Mesenchymal stem cell (in vitro differentiated cells and primary cell): ENCODE data around the gene PCNT.
A peak's percentile ranks its signal among the peaks of the same experiment; 100 is the strongest.
"Not testable (repeated sequence)": the region's sequence is repeated elsewhere in the genome, so short reads cannot be mapped to it uniquely, and the experiment has no call there.

Source experiments
- DNase-seq: peaks from one replicate; pipeline ENCODE4 v3.0.0-alpha.2; 2013
- H2AFZ ChIP-seq: one replicate; pipeline ENCODE4 v1.6.1; 2013; ENCODE audit warnings: low read depth, mild to moderate bottlenecking, control low read depth, inconsistent platforms, low read length, moderate library complexity
- H2AK5ac ChIP-seq: 2 replicates; pipeline ENCODE4 v1.6.1; 2013; ENCODE audit warnings: low read length, moderate library complexity, mild to moderate bottlenecking, inconsistent platforms; ENCODE audit not compliant: severe bottlenecking
- H2BK120ac ChIP-seq: one replicate; pipeline ENCODE4 v1.6.1; 2013; ENCODE audit warnings: low read depth, mild to moderate bottlenecking, inconsistent platforms, low read length, moderate library complexity
- H2BK12ac ChIP-seq, 2 experiments: one replicate each; pipeline ENCODE4 v1.6.1; 2013; ENCODE audit warnings: inconsistent platforms in 2 of 2, low read length in 2 of 2, mild to moderate bottlenecking in 2 of 2, moderate library complexity in 2 of 2, control low read depth in 1 of 2
- H2BK15ac ChIP-seq: one replicate; pipeline ENCODE4 v1.6.1; 2013; ENCODE audit warnings: mild to moderate bottlenecking, low read depth, inconsistent platforms; ENCODE audit not compliant: poor library complexity, severe bottlenecking
- H2BK5ac ChIP-seq: 2 replicates; pipeline ENCODE4 v1.6.1; 2013; ENCODE audit warnings: low read depth, mild to moderate bottlenecking, low read length, control low read depth, inconsistent platforms; ENCODE audit not compliant: poor library complexity, severe bottlenecking
- H3K14ac ChIP-seq, 2 experiments: one replicate each; pipeline ENCODE4 v1.6.1; 2013; ENCODE audit warnings: inconsistent platforms in 2 of 2, low read length in 2 of 2, control low read depth in 1 of 2, mild to moderate bottlenecking in 1 of 2, moderate library complexity in 1 of 2
- H3K18ac ChIP-seq, 2 experiments: one replicate each; pipeline ENCODE4 v1.6.1; 2013; ENCODE audit warnings: inconsistent platforms in 2 of 2, low read length in 2 of 2, control low read depth in 1 of 2, low read depth in 1 of 2, mild to moderate bottlenecking in 1 of 2
- H3K23ac ChIP-seq, 2 experiments: one replicate each; pipeline ENCODE4 v1.6.1; 2013; ENCODE audit warnings: inconsistent platforms in 2 of 2, low read length in 2 of 2, mild to moderate bottlenecking in 2 of 2, moderate library complexity in 2 of 2, control low read depth in 1 of 2
- H3K27ac ChIP-seq: 2 replicates; pipeline ENCODE4 v1.5.1; 2013; ENCODE audit warnings: mild to moderate bottlenecking, moderate library complexity, low read length, control low read depth, inconsistent platforms; ENCODE audit not compliant: poor library complexity, severe bottlenecking
- H3K27me3 ChIP-seq, 2 experiments: 2 replicates each; pipeline versions ENCODE4 v1.6.1 to v1.7.0; 2013; ENCODE audit warnings: low read length in 2 of 2, mild to moderate bottlenecking in 2 of 2, moderate library complexity in 2 of 2, control low read depth in 1 of 2, inconsistent platforms in 1 of 2; ENCODE audit not compliant: control insufficient read depth in 1 of 2, insufficient read depth in 1 of 2
- H3K36me3 ChIP-seq, 2 experiments: 2 replicates each; pipeline versions ENCODE4 v1.6.1 to v1.7.0; 2013; ENCODE audit warnings: low read length in 2 of 2, control low read depth in 1 of 2, inconsistent platforms in 1 of 2, low read depth in 1 of 2, mild to moderate bottlenecking in 1 of 2; ENCODE audit not compliant: insufficient read depth in 2 of 2, control insufficient read depth in 1 of 2
- H3K4ac ChIP-seq, 2 experiments: one replicate each; pipeline ENCODE4 v1.6.1; 2013; ENCODE audit warnings: inconsistent platforms in 2 of 2, low read length in 2 of 2, mild to moderate bottlenecking in 2 of 2, moderate library complexity in 2 of 2, control low read depth in 1 of 2, low read depth in 1 of 2
- H3K4me1 ChIP-seq: 2 replicates; pipeline ENCODE4 v1.6.1; 2013; ENCODE audit warnings: low read depth, low read length, control low read depth; ENCODE audit not compliant: control insufficient read depth, insufficient read depth
- H3K4me2 ChIP-seq: 2 replicates; pipeline ENCODE4 v1.6.1; 2013; ENCODE audit warnings: low read length, mild to moderate bottlenecking, inconsistent platforms; ENCODE audit not compliant: poor library complexity, severe bottlenecking
- H3K4me3 ChIP-seq, 2 experiments: 2 replicates each; pipeline versions ENCODE4 v1.5.1 to v1.7.0; 2013; ENCODE audit warnings: low read length in 2 of 2, mild to moderate bottlenecking in 2 of 2, control low read depth in 1 of 2, low read depth in 1 of 2; ENCODE audit not compliant: insufficient read depth in 1 of 2
- H3K79me1 ChIP-seq: replicated peaks from 2 replicates; pipeline ENCODE4 v1.6.1; 2013; ENCODE audit warnings: mild to moderate bottlenecking, control low read depth, low read length, inconsistent platforms; ENCODE audit not compliant: poor library complexity, severe bottlenecking
- H3K9ac ChIP-seq: 2 replicates; pipeline ENCODE4 v1.7.0; 2013; ENCODE audit warnings: mild to moderate bottlenecking, low read length, moderate library complexity
- H3K9me3 ChIP-seq: 2 replicates; pipeline ENCODE4 v1.7.0; 2013; ENCODE audit warnings: mild to moderate bottlenecking, low read length; ENCODE audit not compliant: control insufficient read depth
- H4K8ac ChIP-seq: one replicate; pipeline ENCODE4 v1.6.1; 2013; ENCODE audit warnings: inconsistent platforms, mild to moderate bottlenecking, low read length, moderate library complexity
- H4K91ac ChIP-seq: one replicate; pipeline ENCODE4 v1.6.1; 2013; ENCODE audit warnings: mild to moderate bottlenecking, low read length, inconsistent platforms
- WGBS: methylation state at CpG from one replicate; pipeline ENCODE4 v1.1.7; 2013; ENCODE audit warnings: mixed read lengths; 5-methylcytosine and 5-hydroxymethylcytosine counted together

PCNT gene

DNA sequence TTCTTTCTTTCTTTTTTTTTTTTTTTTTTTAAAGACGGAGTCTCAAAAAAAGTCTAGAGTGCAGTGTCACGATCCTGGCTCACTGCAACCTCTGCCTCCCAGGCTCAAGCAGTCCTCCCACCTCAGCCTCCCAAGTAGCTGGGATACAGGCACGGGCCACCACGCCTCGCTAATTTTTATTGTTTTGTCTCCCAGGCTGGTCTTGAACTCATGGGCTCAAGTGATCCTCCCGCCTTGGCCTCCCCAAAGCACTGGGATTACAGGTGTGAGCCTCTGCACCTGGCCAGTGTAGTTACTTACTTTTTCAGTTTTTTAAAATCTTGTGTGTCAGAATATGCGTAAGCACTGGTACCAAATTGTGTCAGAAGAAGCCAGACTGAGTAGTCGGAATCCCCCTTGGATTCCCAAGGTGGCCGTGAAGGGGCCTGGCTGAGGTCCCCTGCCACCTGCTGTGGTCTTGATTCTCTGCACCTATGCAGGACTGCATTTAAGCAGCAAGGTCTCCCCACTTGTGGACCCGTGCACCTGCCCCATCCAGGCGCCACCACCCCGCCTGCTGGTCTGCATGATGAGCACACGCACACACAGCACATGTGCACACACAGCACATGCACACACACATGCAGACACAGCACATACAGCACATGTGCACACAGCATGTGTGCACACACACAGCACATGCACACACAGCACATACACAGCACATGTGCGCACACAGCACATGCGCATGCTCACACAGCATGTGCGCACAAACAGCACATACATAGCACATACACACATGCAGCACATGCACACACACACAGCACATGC, 47.5 kb downstream of the PCNT start:
- 98% methylated on average over 16 of the region's 16 CpGs for WGBS
- Histone ChIP-seq H2AFZ (no peak overlapping the region), H2BK5ac (no peak overlapping the region), H2BK12ac (no peak overlapping the region), H3K9me3 (no peaks in the 10 kb centered on the region), H3K4ac (no peak overlapping the region), H2BK120ac (no peak overlapping the region), H3K14ac (no peak overlapping the region), H3K27ac (no peak overlapping the region), H3K4me3 (no peak overlapping the region), H4K91ac (peak overlapping the region; percentile 40), H3K27me3 (no peaks in the 10 kb centered on the region), H3K79me1 (peaks cover 40% of the 10 kb centered on the region), H4K8ac (no peak overlapping the region), H2AK5ac (no peak overlapping the region), H3K23ac (no peak overlapping the region), H3K9ac (no peak overlapping the region), H3K36me3 (peaks cover 31 to 51% of the 10 kb centered on the region in 2 experiments), H3K4me2 (no peak overlapping the region), H3K4me1 (peaks cover 8% of the 10 kb centered on the region), H3K18ac (no peak overlapping the region), H2BK15ac (no peak overlapping the region)
- DNase-seq = no peak

DNA sequence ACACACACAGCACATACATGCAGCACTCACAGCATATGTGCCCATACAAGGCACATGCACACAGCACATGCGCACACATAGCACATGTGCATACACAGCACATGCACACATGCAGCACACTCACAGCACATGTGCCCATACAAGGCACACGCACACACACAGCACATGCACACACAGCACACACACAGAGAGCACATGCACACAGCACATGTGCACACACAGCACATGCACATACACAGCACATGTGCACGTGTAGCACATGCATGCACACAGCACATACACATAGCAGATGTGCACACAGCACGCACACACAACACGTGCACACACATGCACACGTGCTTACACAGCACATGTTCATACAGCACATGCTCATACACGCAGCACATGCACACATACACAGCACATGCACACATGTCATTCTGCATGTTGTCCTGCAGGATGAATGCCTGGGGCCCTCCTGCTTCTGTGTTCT, 48.1 kb downstream of the PCNT start:
- no peak overlapping the region for H2BK12ac ChIP-seq
- H3K4ac ChIP-seq = no peak overlapping the region
- H2BK5ac ChIP-seq = no peak overlapping the region
- H3K18ac ChIP-seq = no peak overlapping the region
- H3K4me3 ChIP-seq = no peak overlapping the region
- no peak overlapping the region for H3K4me2 ChIP-seq
- DNase-seq = no peak
- no peak overlapping the region for H2BK15ac ChIP-seq
- H3K27me3 ChIP-seq = no peaks in the 10 kb centered on the region
- no peak overlapping the region for H3K23ac ChIP-seq
- peak overlapping the region in 1 of 2 experiments; percentile 72 for H3K14ac ChIP-seq
- H2AK5ac ChIP-seq = no peak overlapping the region
- no peak overlapping the region for H4K8ac ChIP-seq
- H3K79me1 ChIP-seq = peaks cover 37% of the 10 kb centered on the region
- no peak overlapping the region for H2BK120ac ChIP-seq
- H2AFZ ChIP-seq = no peak overlapping the region
- H3K9me3 ChIP-seq = no peaks in the 10 kb centered on the region
- H3K36me3 ChIP-seq = peaks cover 25 to 46% of the 10 kb centered on the region in 2 experiments
- no peak overlapping the region for H3K9ac ChIP-seq
- H3K4me1 ChIP-seq = peaks cover 8% of the 10 kb centered on the region
- H3K27ac ChIP-seq = no peak overlapping the region
- WGBS = over 99% methylated on average over 7 of the region's 7 CpGs
- H4K91ac ChIP-seq = peak overlapping the region; percentile 40

DNA sequence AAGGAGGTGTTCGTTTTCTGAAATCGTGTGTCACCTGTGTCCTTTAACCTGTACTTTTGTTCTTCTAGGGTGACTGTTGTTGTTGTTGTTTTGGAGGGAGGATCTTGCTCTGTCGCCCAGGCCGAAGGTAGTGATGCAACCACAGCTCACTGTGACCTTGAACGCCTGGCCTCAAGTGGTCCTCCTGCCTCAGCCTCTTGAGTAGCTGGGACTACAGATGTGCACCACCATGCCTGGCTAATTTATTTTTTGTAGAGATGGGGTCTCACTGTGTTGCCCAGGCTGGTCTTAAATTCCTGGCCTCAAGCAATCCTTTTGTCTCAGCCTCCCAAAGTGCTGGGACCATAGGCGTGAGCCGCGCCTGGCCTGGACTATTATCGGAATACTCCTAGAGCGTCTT, 49.0 kb downstream of the PCNT start:
- not testable (repeated sequence) for H2AFZ ChIP-seq, H3K27ac ChIP-seq, H3K9ac ChIP-seq, H4K8ac ChIP-seq, H4K91ac ChIP-seq, H3K23ac ChIP-seq, H2BK5ac ChIP-seq, H2BK120ac ChIP-seq, H3K4me2 ChIP-seq, H3K4me3 ChIP-seq, H3K27me3 ChIP-seq, H2BK15ac ChIP-seq, H2BK12ac ChIP-seq, H3K9me3 ChIP-seq, H3K4me1 ChIP-seq, H3K18ac ChIP-seq, DNase-seq, H2AK5ac ChIP-seq, H3K14ac ChIP-seq, H3K4ac ChIP-seq
- whole genome bisulfite sequencing = 97% methylated on average over 10 of the region's 10 CpGs
- Histone ChIP-seq H3K36me3 (peaks cover 17 to 42% of the 10 kb centered on the region in 2 experiments), H3K79me1 (peaks cover 37% of the 10 kb centered on the region)

DNA sequence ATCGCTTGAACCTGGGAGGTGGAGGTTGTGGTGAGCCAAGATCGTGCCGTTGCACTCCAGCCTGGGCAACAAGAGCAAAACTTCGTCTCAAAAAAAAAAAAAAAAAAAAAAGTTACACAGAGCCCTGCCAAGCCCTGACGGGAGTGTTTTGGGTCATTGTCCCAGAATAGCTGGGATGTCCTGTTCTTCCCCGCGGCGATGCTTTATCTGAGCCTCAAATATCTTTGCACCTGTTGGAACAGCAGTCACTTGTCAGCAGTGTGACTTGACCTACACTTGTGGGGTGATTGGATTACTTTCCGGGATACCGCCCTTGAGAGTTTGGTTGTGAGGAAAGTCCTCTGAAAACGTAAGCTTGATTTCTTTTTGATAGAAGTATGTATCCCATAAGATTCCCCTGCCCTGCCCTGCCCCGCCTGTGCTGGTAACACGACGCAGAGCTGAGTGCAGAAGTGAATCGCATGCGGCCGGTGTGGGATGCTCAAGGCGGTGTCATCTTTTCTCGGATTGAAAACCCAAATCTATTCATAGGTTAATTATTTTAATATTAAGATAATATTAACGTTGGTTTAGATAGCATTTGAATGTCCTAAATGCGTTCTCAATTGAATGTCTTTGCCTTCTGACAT, 50.9 kb downstream of the PCNT start:
- Histone ChIP-seq H4K91ac (no peak overlapping the region), H3K9me3 (no peaks in the 10 kb centered on the region), H3K9ac (no peak overlapping the region), H3K27me3 (no peaks in the 10 kb centered on the region), H3K18ac (no peak overlapping the region), H3K14ac (no peak overlapping the region), H2AK5ac (no peak overlapping the region), H2BK15ac (no peak overlapping the region), H3K4me3 (no peak overlapping the region), H3K4me2 (no peak overlapping the region), H3K27ac (no peak overlapping the region), H2BK5ac (no peak overlapping the region), H3K36me3 (peaks cover 10 to 43% of the 10 kb centered on the region in 2 experiments), H2BK120ac (no peak overlapping the region), H3K79me1 (peaks cover 45% of the 10 kb centered on the region), H2AFZ (no peak overlapping the region), H3K23ac (no peak overlapping the region), H2BK12ac (no peak overlapping the region), H3K4me1 (peaks cover 8% of the 10 kb centered on the region), H4K8ac (no peak overlapping the region), H3K4ac (no peak overlapping the region)
- no peak for DNase-seq
- WGBS = 95% methylated on average over 17 of the region's 21 CpGs
